ENCODE results near the gene STAU1. TPM values are rescaled to one million over a fixed set of nuclear protein-coding genes. Genes with fewer than 3 reads are reported as not detected.
"Not testable (repeated sequence)": the region's sequence is repeated elsewhere in the genome, so short reads cannot be mapped to it uniquely, and the experiment has no call there.

STAU1 gene
- total RNA-seq, 1 donor from 2014 or later: 47.4 TPM

DNA sequence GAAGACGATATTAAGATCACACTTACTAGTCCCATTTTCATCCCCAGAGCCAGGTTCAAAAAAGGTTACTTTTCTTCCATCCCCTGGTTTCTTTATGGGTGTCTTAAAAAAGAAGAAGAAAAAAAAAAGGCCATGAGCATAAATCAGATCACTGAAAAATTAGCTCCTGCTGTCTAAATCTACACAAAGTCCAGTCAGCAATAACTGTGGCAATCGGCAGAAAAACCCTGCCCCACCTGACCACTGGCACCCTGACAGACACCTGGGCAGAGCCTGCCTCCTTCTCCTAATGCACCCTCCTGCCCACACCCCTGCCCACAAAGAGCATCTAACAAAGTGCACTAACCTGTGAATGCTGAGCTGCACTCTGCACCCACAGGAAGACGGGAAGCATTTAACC is 69.8 kb downstream of the STAU1 start:
- no peak for DNase-seq

DNA sequence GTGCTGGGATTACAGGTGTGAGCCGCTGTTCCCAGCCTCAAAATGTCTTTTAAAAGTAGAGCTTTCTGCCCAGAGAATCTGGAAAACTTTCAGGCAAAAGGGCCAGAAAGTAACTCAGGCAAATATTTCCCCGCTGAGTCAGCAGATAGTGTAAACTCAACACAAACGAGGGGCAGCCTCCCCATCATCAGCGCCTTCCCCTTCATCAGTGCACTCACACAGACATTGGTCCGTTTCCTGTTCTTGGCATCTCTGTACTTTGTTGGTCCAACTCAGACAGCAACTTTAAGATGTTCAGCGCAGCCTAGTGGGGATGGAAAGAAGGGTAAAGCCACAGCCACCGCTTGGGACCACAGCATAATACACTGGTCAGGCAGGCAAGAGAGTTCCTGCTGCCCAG is 72.6 kb downstream of the STAU1 start:
- DNase-seq: no peak

DNA sequence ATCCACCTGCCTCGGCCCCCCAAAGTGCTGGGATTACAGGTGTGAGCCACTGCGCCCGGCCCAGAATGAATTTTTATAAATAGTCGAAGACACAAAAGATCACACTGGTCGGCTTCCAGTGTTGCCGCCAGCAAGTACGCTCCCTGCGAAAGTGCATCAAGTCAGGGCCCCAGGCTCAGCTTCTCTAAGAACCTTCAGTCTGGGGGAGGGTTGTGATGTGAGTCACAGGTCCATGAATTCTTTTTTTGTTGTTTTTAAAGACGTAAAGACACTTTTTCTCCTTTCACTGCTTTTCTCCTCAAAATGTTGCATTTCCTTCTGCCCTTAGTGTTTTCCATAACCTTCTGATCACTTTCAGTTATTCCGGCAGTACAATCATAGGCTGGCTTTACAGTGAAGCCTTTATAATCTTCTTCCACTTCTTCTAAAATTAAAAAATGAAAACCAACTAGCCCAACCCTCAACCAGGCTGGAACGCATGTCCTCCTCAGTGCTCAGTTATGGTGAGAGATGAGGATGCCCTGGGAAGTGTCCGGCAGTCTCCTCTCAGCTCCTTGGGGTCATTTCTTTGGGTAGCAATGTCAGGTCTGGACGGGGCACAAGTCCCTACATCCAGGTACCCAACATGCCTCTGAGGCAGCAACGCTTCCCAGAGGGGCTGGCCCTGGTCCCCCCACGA is 75.4 kb downstream of the STAU1 start:
- no peak for DNase-seq

DNA sequence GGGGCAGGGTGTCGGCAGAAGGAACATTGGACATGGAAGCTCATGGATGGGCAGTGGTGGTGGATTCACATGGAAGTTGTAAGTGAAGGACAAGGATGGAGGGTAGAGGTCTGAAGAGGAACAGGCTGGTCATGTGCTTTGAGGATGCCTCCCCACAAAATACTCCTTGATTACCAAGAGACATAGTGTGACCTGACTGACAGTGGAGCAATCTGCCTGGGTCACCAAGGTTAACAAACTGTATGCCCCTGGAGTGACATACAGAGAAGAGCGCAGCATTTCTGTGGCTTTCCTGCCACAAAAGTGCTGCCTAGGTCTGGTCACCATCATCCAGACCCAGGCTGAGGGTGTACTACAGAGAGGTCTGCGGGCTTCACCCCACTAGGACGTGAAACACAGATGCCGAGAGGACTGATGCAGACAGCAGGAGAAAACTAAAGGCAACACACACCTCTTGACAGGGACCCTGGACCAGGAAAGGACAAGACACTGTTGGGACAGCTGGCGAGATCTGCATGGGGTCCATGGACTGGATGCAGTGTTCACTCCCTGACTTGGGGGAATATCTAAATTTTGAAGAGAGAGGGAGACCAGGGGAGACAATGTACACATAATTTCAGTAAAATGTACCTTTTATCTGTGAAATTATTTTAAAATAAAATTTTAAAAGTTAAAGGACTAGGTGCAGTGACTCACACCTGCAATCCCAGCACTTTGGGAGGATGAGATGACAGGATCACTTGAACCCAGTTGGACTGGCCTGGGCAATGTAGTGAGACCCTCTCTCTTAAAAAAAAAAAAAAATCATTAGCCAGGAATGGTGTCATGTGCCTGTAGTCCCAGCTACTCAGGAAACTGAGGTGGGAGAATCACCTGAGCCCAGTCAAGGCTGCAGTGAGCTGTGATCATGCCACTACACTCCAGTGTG is 77.1 kb downstream of the STAU1 start:
- no peak for DNase-seq

DNA sequence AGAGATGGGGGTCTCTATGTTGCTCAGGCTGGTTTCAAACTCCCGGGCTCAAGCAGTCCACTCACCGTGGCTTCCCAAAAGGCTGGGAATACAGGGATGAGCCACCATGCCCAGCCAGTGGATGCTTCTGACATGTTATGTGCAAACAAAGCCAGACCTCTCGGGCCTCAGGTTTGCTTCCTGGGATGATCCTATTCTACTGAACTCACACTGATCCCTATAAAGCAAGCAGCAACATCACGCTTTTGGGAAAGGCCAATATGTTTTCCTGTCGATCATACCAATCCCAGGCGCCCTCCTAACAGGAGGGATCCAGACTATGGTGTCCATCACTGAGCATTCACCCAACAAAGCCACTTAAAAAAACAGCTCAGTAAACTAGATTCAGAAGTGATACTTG is 81.8 kb downstream of the STAU1 start:
- DNase-seq: no peak

DNA sequence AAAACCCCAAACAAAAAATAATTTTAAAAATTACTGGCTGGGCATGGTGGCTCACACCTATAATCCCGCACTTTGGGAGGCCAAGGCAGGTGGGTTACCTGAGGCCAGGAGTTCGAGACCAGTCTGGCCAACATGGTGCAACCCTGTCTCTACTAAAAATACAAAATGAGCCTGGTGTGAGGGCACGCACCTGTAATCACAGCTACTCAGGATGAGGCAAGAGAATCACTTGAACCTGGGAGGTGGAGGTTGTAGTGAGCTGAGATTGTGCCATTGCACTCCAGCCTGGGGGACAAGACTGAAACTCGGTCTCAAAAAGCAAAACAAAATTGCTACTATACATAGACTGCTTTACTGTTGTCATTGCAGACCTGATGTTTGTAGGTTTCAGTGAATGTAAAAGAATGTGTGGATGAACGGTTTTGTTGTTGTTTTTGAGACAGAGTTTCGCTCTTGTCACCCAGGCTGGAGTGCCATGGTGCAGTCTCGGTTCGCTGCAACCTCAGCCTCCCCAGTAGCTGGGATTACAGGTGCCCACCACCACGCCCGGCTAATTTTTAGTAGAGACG is 83.1 kb downstream of the STAU1 start:
- DNase-seq: not testable (repeated sequence)

DNA sequence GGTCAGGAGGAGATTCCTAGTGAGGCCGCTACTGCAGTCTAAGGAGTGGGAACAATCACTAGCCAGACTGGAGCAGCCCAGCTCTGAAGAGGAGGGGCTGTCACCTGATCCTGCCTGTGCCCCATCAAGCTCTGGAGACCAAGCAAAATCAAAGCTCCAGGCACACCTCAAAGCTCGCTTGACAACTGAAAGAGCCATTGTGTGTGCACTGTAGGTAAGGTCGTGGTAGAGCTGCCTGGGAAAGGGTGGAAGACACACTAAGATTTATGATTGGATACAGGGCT is 83.8 kb downstream of the STAU1 start:
- DNase-seq: no peak

DNA sequence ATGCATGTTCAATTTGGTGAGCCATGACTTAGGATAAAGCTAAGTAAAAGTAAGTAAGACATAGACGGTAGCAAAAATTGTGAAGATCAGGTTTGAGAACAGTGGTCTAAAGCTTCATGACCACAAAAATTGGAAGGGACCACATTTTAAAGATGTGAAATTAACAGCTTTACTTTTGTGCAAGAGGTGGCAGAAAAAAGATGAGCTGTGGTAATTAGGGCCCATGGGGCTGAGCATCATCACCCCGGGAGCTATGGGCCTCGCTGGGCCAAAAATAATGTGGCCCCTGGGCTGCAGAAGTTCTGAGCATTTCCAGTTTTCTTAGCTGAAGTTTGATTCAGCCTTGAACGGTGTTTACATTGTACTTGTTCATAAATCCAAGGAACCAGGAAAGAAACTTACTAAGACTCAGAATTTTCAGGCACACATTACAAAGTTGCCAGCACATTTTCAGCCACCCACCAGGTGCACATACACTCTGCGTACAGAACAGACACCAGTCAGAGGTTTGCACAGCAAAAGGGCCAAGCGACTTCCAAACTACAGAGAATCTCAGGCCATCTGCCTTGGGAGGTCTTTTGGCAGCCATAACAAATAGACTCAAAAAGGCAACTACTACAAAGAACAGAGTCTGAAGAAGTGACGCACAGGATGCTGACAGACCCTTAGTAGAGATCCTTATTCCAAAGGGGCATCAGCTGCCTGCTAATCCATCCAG is 84.3 kb downstream of the STAU1 start:
- DNase-seq: no peak

DNA sequence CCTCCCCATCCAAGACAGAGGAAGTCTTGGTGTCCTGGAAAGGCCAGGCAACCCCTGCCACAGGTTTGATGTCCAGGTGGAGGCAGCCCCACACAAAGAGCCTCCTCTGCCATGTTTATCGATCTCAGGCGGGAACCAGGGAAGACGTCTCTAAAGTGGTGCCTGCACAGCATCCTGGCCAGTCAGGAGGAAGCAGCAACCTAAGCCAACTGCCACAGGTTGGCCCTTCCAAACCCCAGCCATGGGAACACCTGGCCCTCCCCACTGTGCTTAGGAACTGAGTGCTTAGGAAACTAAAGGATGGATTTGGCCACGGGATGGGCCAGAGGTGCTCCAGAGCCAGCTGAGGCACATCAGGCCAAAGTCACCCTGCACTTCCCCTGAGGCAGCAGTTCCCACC is 85.1 kb downstream of the STAU1 start:
- DNase-seq: no peak

DNA sequence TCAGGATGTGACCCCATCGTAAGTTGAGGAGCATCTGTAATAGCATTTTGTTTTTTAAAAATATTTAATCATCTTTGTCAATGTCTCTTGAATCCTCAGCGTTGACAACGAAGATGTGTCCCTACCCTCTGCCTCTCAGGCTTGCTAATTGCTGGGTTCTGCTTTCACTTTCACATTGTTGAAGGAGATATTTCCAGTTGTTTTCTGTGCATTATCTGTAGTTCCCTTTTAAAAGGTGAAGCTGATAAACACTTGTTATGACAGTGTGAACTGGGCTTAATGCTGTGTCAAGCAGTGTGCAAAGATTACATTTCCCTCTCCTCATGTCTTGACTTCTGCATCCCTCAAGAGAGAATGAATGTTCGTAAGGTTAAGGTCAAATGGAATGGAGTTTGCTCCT is 87.2 kb downstream of the STAU1 start:
- DNase-seq: no peak

DNA sequence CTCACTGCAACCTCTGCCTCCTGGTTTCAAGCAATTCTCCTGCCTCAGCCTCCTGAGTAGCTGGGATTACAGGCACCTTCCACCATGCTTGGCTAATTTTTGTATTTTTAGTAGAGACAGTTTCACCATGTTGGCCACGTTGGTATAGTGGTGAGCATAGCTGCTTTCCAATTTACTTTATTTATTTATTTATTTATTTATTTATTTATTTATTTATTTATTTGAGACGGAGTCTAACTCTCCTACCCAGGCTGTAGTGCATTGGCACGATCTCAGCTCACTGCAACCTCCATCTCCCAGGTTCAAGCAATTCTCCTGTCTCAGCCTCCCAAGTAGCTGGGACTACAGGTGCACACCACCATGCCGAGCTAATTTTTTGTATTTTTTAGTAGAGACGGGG is 87.8 kb downstream of the STAU1 start:
- not testable (repeated sequence) for DNase-seq

DNA sequence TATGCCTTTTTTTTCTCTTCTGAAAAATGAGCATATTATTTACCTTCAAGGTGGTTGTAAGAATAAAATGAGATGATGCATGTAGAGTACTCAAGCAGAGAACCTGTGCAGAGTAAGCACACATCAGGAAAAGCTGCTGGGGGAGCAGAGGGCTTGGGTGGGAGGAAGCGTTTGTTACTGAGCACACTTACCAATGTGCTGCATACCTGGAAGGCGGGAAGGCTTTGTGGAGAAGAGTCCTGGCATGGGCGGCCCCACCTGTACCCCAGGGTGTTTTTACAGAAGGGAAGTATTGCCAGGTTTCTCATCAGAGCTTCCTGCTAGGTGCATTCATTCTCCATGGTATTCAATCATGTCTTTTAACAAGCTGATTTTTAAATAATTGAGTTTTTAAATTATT is 89.1 kb downstream of the STAU1 start:
- no peak for DNase-seq

DNA sequence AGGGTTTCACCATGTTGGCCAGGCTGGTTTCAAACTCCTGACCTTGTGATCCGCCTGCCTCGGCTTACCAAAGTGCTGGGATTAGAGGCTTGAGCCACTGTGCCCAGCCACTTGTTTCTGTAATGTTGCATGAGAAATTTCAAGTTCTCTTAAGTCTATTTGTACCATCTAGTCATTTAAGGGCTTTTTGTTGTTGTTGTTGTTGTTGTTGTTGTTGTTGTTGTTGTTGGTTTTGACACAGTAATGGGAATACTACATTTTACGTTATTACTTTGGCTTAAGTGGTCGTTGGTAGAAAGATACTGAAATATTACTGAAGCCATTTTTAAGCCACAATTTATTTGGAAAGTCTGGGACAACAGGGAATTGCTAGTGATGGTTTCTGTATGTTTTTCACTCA is 90.0 kb downstream of the STAU1 start:
- no peak for DNase-seq

DNA sequence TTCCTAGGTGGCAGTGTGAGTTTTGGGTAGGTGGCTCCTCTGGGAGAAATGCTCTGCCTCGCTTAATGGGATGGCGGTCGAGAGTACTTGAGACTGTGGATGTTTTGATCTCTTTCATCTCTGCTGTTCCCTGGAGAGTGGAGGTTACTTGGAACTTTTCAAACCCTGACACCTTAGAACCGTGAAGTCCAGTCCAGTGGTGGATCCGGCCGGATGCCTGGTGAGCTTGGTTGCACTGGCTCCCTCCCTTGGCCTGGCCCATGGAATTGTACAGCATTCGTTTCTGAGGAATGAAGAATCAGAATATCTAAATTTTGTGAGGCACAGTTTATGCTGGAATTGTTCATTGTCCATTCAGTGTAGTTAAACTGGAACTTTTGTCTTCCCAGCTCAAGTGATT is 91.0 kb downstream of the STAU1 start:
- DNase-seq: no peak

DNA sequence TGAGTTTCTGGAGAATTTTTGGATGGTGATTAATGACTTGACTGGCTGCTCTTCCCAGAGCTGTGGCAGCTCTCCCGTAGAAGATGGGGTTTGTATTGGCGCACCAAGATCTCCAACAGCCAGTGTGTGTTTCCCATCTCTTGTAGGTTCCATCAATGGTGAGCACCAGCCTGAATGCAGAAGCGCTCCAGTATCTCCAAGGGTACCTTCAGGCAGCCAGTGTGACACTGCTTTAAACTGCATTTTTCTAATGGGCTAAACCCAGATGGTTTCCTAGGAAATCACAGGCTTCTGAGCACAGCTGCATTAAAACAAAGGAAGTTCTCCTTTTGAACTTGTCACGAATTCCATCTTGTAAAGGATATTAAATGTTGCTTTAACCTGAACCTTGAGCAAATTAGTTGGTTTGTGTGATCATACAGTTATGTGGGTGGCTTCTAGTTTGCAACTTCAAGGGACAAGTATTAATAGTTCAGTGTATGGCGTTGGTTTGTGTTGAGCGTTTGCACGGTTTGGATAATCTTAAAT is 91.9 kb downstream of the STAU1 start:
- DNase-seq: no peak

DNA sequence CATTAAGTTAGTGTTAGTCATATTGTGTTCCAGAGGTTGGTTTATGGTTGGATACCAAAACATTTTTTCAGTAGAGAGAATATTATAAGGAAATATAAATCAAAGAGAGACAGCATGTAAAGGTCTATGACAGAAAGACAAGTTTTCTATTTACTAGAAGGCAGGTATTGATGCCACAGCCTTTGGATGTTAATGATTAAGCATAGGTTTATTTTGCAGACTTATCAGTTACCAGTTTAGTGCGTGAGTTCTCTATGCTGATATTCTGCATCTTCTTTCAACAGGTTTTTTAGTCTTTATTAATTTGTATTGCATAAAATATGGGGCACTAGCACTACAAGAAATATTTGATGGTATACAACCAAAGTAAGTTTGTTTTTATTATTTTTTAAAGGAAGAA is 96.4 kb downstream of the STAU1 start:
- no peak for DNase-seq

DNA sequence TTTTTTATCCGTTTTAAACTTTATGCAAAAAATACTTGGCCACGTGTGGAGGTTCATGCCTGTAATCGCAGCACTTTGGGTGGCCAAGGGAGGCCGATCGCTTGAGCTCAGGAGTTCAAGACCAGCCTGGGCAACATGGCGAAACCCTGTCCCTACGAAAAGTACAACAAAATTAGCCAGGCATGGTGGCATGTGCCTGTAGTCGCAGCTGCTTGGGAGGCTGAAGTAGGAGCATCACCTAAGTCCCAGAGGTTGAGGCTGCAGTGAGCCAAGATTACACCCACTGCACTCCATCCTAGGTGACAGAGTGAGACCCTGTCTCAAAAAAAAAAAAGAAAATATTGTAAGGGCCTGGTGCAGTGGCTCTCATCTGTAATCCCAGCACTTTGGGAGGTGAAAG is 97.0 kb downstream of the STAU1 start:
- DNase-seq: no peak

DNA sequence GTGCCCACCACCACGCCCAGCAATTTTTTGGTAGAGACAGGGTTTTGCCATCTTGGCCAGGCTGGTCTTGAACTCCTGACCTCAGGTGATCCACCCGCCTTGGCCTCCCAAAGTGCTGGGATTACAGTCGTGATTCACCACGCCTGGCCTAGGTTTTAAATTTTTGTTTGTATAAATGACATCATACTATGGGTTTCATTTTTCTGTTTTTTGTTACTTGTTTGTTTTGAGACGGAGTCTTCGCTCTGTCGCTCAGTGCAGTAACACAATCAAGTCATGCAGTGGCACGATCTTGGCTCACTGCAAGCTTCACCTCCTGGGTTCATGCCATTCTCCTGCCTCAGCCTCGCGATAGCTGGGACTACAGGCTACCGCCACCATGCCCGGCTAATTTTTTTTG is 105.8 kb downstream of the STAU1 start:
- not testable (repeated sequence) for DNase-seq

DNA sequence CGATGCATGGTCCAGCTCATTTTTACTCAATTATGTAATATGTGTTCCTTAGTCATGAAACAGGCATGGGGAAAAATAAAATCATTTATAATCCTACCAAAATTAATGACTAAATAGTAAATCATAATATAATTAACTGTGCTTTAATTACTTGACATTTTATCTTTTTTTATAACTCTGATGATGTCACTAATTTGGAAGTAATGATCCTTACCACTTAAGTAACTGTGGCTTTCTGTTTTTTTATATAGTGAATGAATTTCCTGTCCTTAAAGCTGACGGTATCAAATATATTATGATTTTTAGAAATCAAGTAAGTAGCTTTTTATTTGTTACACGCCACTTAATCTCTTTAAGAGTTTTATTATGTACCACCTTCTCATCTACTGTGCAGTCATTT is 109.8 kb downstream of the STAU1 start:
- no peak for DNase-seq

DNA sequence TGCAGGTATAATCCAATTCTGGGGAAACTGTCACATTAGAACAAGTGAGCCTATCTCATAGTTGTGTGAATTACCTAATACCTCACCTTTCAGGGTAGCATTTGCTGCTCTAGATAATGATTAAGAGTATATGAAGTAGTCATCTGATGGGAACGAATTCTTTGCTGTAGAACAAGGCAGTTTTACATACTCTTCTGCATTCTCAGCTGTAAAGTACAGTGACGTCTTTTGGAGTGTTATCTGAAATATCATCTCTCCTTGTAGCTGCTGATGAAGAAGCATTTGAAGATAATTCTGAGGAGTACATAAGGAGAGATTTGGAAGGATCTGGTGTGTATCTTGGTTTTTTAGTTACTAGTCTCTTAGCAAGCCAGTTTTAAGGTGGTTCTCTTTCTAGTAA is 113.6 kb downstream of the STAU1 start:
- no peak for DNase-seq

All from tongue (tissue), 2 donors.